ENCODE results near the gene UQCR11. TPM values are rescaled to one million over a fixed set of nuclear protein-coding genes. Genes with fewer than 3 reads are reported as not detected.
A peak's percentile ranks its signal among the peaks of the same experiment; 100 is the strongest.

Gene UQCR11
- total and polyA plus RNA-seq, 2 of the 8 experiments (the other 6 are each of a cell fraction or from before 2014, with no cell fraction given) = 162 to 171 TPM

DNA sequence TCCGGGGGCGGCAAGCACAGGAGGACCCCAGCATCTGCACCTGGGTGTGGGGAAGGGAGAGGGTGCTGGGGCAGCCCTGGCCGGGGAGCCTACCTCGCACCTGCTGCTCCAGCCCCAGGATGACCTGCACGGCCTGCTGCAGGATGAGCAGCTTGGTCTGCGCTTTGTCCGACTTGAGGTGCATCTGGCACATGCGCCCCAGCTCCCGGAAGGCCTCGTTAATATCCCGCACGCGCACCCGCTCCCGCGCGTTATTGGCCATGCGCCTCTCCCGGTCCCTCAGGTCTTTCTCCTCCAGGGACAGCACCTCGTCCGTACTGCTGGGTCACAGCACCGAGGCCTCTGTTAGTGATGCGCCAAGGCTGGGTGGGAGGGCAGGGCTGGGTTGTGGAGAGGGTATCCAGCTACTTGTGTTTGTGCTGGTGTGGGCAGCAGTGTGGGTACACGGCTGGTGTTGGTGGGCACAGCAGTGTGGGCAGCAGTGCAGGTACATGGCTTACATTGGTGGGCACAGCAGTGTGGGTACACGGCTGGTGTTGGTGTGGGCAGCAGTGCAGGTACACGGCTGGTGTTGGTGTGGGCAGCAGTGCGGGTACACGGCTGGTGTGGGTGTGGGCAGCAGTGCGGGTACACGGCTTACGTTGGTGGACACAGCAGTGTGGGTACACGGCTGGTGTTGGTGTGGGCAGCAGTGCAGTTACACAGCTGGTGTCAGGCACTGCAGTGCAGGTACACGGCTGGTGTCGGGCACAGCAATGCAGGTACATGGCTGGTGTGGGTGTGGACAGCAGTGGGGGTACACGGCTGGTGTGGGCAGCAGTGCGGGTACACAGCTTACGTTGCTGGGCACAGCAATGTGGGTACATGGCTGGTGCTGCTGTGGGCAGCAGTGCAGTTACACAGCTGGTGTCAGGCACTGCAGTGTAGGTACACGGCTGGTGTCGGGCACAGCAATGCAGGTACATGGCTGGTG lies 7.1 kb upstream of the UQCR11 start:
- Histone ChIP-seq H3K79me2 (ENCODE audit: control insufficient read depth in 1 of 2, insufficient read depth in 2 of 2, low read length in 2 of 2) (peaks cover 0 to 2% of the 10 kb centered on the region in 2 experiments; a peak in 1 of 4 replicates), H4K91ac (replicated peaks; ENCODE audit: insufficient read length, low read length) (no peak overlapping the region), H3K4me3 (ENCODE audit: extremely low read depth in 1 of 4, insufficient read depth in 2 of 4, low read depth in 3 of 4, low read length in 4 of 4) (no peak overlapping the region), H3K56ac (replicated peaks; ENCODE audit: insufficient read length, low read depth, low read length) (no peak overlapping the region), H2BK120ac (replicated peaks; ENCODE audit: low read depth, low read length) (no peak overlapping the region), H3K4me1 (replicated peaks in 1 of 4; ENCODE audit: control insufficient read depth in 3 of 4, insufficient read depth in 4 of 4, low read length in 3 of 4) (no peaks in the 10 kb centered on the region; a peak in 1 of 7 replicates), H3K27me3 (replicated peaks in 1 of 4; ENCODE audit: control insufficient read depth in 3 of 4, extremely low read depth in 1 of 4, insufficient read depth in 3 of 4, low read length in 3 of 4) (no peaks in the 10 kb centered on the region), H2AK5ac (ENCODE audit: low read depth, low read length) (no peak overlapping the region), H2AFZ (ENCODE audit: low read length) (no peak overlapping the region), H3K4me2 (ENCODE audit: insufficient read depth in 1 of 2, low read depth in 2 of 2, low read length in 2 of 2) (no peak overlapping the region), H4K5ac (ENCODE audit: insufficient read length, low read depth, low read length) (no peak overlapping the region), H3K27ac (ENCODE audit: low read depth, low read length) (no peak overlapping the region), H2BK12ac (ENCODE audit: low read depth, low read length) (0 out of 2 replicates have a peak overlapping the region, but pooled peaks have one; percentile 50), H2BK20ac (ENCODE audit: low read length) (no peak overlapping the region), H3K9ac (replicated peaks in 1 of 4; ENCODE audit: extremely low read depth in 1 of 4, low read depth in 3 of 4, low read length in 3 of 4) (no peak overlapping the region), H3K14ac (ENCODE audit: insufficient read length) (no peak overlapping the region), H3K23ac (ENCODE audit: insufficient read length) (no peak overlapping the region), H3K79me1 (ENCODE audit: low read depth, low read length) (peaks cover 3% of the 10 kb centered on the region), H3K36me3 (ENCODE audit: control insufficient read depth in 2 of 4, insufficient read depth in 4 of 4, low read length in 3 of 4) (peaks cover 42 to 71% (median 60%) of the 10 kb centered on the region in 4 experiments), H3K23me2 (ENCODE audit: low read depth, low read length) (no peaks in the 10 kb centered on the region), H3K18ac (ENCODE audit: extremely low read depth, low read length) (no peak overlapping the region), H2BK15ac (ENCODE audit: low read length) (no peak overlapping the region), H3K9me3 (ENCODE audit: insufficient read depth in 2 of 2, low read depth in 1 of 2, low read length in 1 of 2) (no peaks in the 10 kb centered on the region), H2BK5ac (ENCODE audit: low read depth, low read length) (no peak overlapping the region; the same call in 1 of the 2 replicates), H4K20me1 (replicated peaks in 1 of 2; ENCODE audit: control insufficient read depth in 1 of 2, insufficient read depth in 2 of 2, low read length in 2 of 2) (peaks cover 11 to 28% of the 10 kb centered on the region in 2 experiments), H3K4ac (replicated peaks; ENCODE audit: insufficient read length, low read depth, low read length) (no peak overlapping the region), H4K8ac (ENCODE audit: extremely low read depth, insufficient read depth, low read length) (no peak overlapping the region; the same call in 1 of the 2 replicates)
- FAIRE-seq (no peak), DNase-seq (ENCODE audit: low read depth in 1 of 2, low spot score in 2 of 2) (no peak)
- WGBS, 2 experiments (ENCODE audit: extremely low coverage in 1 of 2, insufficient coverage in 1 of 2, insufficient read length in 1 of 2, insufficient replicate concordance in 2 of 2, low coverage in 1 of 2, low lambda C conversion rate in 2 of 2, missing lambda C conversion rate in 1 of 2) = 93% methylated on average over 39 of the region's 39 CpGs; no CpG with 5 or more reads in 1 of the 2 experiments
- ChIA-PET CTCF (ENCODE audit: partially characterized antibody) (interaction anchor here (0.8 to 2.1 kb wide), 9 partner anchors 11 to 225 kb away, joined by 3 to 7 read pairs (median 3); no protein-coding TSS in a partner anchor), POLR2A (ENCODE audit: partially characterized antibody) (interaction anchor here (0.6 to 2.7 kb wide), 10 partner anchors 11 to 175 kb away, joined by 3 to 9 read pairs (median 3); partner anchors contain the start of gene MBD3)
- TF ChIP-seq, protein P1, sequence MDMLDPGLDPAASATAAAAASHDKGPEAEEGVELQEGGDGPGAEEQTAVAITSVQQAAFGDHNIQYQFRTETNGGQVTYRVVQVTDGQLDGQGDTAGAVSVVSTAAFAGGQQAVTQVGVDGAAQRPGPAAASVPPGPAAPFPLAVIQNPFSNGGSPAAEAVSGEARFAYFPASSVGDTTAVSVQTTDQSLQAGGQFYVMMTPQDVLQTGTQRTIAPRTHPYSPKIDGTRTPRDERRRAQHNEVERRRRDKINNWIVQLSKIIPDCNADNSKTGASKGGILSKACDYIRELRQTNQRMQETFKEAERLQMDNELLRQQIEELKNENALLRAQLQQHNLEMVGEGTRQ (IDR thresholded peaks at IDR 0.05; ENCODE audit: low read length) = no peak
- TF ChIP-seq POLR2AphosphoS5 (IDR thresholded peaks at IDR 0.05; ENCODE audit: low read depth, low read length) = peak; percentile 56
- TF ChIP-seq ZNF274 (IDR thresholded peaks at IDR 0.05; ENCODE audit: borderline replicate concordance, extremely low read depth, low read length) = no peak
- no peak for TF ChIP-seq SP2 (IDR thresholded peaks at IDR 0.05; ENCODE audit: low read length)
- TF ChIP-seq RXRA (IDR thresholded peaks at IDR 0.05; ENCODE audit: insufficient read depth, low read depth, low read length) = no peak
